Measurements from ENCODE around the gene ACTN1. TPM values are rescaled to one million over a fixed set of nuclear protein-coding genes. Genes with fewer than 3 reads are reported as not detected.

ACTN1 gene
- total and polyA plus RNA-seq, 2 of the 8 experiments (the other 6 are each of a cell fraction or from before 2014, with no cell fraction given), result 236 to 262 TPM

- H2AK5ac ChIP-seq (ENCODE audit: low read depth, low read length), result no peak overlapping the region
- peak overlapping the region; percentile 42 to 64 (median 45); a peak in 6 of 7 replicates for H3K9ac ChIP-seq (replicated peaks in 1 of 4; ENCODE audit: extremely low read depth in 1 of 4, low read depth in 3 of 4, low read length in 3 of 4)
- no peak for FAIRE-seq
- H3K27ac ChIP-seq (ENCODE audit: low read depth, low read length), result no peak overlapping the region
- no peak overlapping the region for H3K56ac ChIP-seq (replicated peaks; ENCODE audit: insufficient read length, low read depth, low read length)
- H4K5ac ChIP-seq (ENCODE audit: insufficient read length, low read depth, low read length), result peak overlapping the region; percentile 69
- H3K23me2 ChIP-seq (ENCODE audit: low read depth, low read length), result peaks cover 3% of the 10 kb centered on the region; the same call in 1 of the 2 replicates
- peak overlapping the region; percentile 61 to 99 (median 91) for H3K4me3 ChIP-seq (ENCODE audit: extremely low read depth in 1 of 4, insufficient read depth in 2 of 4, low read depth in 3 of 4, low read length in 4 of 4)
- POLR2A ChIA-PET (ENCODE audit: partially characterized antibody), result interaction anchor here (0.7 to 4.0 kb wide), 28 partner anchors 8 to 214 kb away, joined by 3 to 29 read pairs (median 4); partner anchors contain the start of genes EXD2 and ZFP36L1
- no peak overlapping the region for H4K91ac ChIP-seq (replicated peaks; ENCODE audit: insufficient read length, low read length)
- peaks cover 27% of the 10 kb centered on the region for H3K79me1 ChIP-seq (ENCODE audit: low read depth, low read length)
- H2BK5ac ChIP-seq (ENCODE audit: low read depth, low read length), result 0 out of 2 replicates have a peak overlapping the region, but pooled peaks have one; percentile 0
- no peak overlapping the region for H2BK15ac ChIP-seq (ENCODE audit: low read length)
- no peak overlapping the region for H4K8ac ChIP-seq (ENCODE audit: extremely low read depth, insufficient read depth, low read length)
- H3K4me2 ChIP-seq (ENCODE audit: insufficient read depth in 1 of 2, low read depth in 2 of 2, low read length in 2 of 2), result peak overlapping the region; percentile 79 to 92
- H3K23ac ChIP-seq (ENCODE audit: insufficient read length), result no peak overlapping the region
- no peak overlapping the region for H2BK20ac ChIP-seq (ENCODE audit: low read length)
- no peak overlapping the region for H3K14ac ChIP-seq (ENCODE audit: insufficient read length)
- CTCF ChIA-PET (ENCODE audit: partially characterized antibody), result interaction anchor here (0.9 to 2.2 kb wide), 12 partner anchors 9 to 113 kb away, joined by 3 to 7 read pairs (median 5); no protein-coding TSS in a partner anchor
- H2BK12ac ChIP-seq (ENCODE audit: low read depth, low read length), result no peak overlapping the region
- H4K20me1 ChIP-seq (replicated peaks in 1 of 2; ENCODE audit: control insufficient read depth in 1 of 2, insufficient read depth in 2 of 2, low read length in 2 of 2), result peaks cover 16 to 24% of the 10 kb centered on the region in 2 experiments
- H3K4me1 ChIP-seq (replicated peaks in 1 of 4; ENCODE audit: control insufficient read depth in 3 of 4, insufficient read depth in 4 of 4, low read length in 3 of 4), result peaks cover 4 to 20% (median 11%) of the 10 kb centered on the region in 4 experiments
- WGBS, 2 experiments (ENCODE audit: extremely low coverage in 1 of 2, insufficient coverage in 1 of 2, insufficient read length in 1 of 2, insufficient replicate concordance in 2 of 2, low coverage in 1 of 2, low lambda C conversion rate in 2 of 2, missing lambda C conversion rate in 1 of 2), result 41% methylated on average over 8 of the region's 8 CpGs; no CpG with 5 or more reads in 1 of the 2 experiments
- H3K79me2 ChIP-seq (ENCODE audit: control insufficient read depth in 1 of 2, insufficient read depth in 2 of 2, low read length in 2 of 2), result peaks cover 36 to 63% of the 10 kb centered on the region in 2 experiments
- no peak overlapping the region for H2BK120ac ChIP-seq (replicated peaks; ENCODE audit: low read depth, low read length)
- peak overlapping the region; percentile 71; the same call in 1 of the 2 replicates for H3K18ac ChIP-seq (ENCODE audit: extremely low read depth, low read length)
- H3K36me3 ChIP-seq (ENCODE audit: control insufficient read depth in 2 of 4, insufficient read depth in 4 of 4, low read length in 3 of 4), result peaks cover 0 to 28% (median 11%) of the 10 kb centered on the region in 4 experiments; a peak in 6 of 8 replicates
- TF ChIP-seq JUND (IDR thresholded peaks at IDR 0.05; ENCODE audit: low read length), result no peak
- TF ChIP-seq TBP (IDR thresholded peaks at IDR 0.05; ENCODE audit: low read depth, low read length), result 0 out of 2 replicates have a peak, but pooled peaks have one; percentile 7
- no peak for DNase-seq (ENCODE audit: low read depth in 1 of 2, low spot score in 2 of 2)
- H2AFZ ChIP-seq (ENCODE audit: low read length), result no peak overlapping the region
- no peaks in the 10 kb centered on the region for H3K9me3 ChIP-seq (ENCODE audit: insufficient read depth in 2 of 2, low read depth in 1 of 2, low read length in 1 of 2)
- peak overlapping the region; percentile 62 for H3K4ac ChIP-seq (replicated peaks; ENCODE audit: insufficient read length, low read depth, low read length)
- no peaks in the 10 kb centered on the region; a peak in 1 of 7 replicates for H3K27me3 ChIP-seq (replicated peaks in 1 of 4; ENCODE audit: control insufficient read depth in 3 of 4, extremely low read depth in 1 of 4, insufficient read depth in 3 of 4, low read length in 3 of 4)
Observed at GRCh38 chr14:68977180-68977717, 1.9 kb downstream of the ACTN1 start.

Data from H1 (cell line).